ENCODE measurements around the gene NFIB.

The NFIB gene

GRCh38 chr9:14313951-14314423, at the start of gene NFIB:
TSS of gene NFIB (minus strand) at chr9:14314141. CDS start at chr9:14313511, 630 bp downstream.
- in situ Hi-C loops (cut with MboI; ENCODE audit: low sequenced_read_pairs, unreplicated experiment) = no loop called here
- TF ChIP-seq CTCF (IDR thresholded peaks at IDR 0.05; ENCODE audit: borderline replicate concordance, control extremely low read depth, extremely low read depth, insufficient read depth, missing control alignments) = no peak

GRCh38 chr9:14362175-14362574, 48.2 kb upstream of the NFIB start:
- DNase-seq (ENCODE audit: low spot score) = no peak
- TF ChIP-seq CTCF (IDR thresholded peaks at IDR 0.05; ENCODE audit: borderline replicate concordance, control extremely low read depth, extremely low read depth, insufficient read depth, missing control alignments) = no peak
- in situ Hi-C loops (cut with MboI; ENCODE audit: low sequenced_read_pairs, unreplicated experiment) = no loop called here

More at GRCh38 chr9:14313951-14314423, at the start of gene NFIB:
- peak; percentile 44 for DNase-seq (ENCODE audit: low spot score)

GRCh38 chr9:14361074-14361473, 47.1 kb upstream of the NFIB start:
- DNase-seq (ENCODE audit: low spot score) = no peak
- in situ Hi-C loops (cut with MboI; ENCODE audit: low sequenced_read_pairs, unreplicated experiment) = no loop called here
- no peak for TF ChIP-seq CTCF (IDR thresholded peaks at IDR 0.05; ENCODE audit: borderline replicate concordance, control extremely low read depth, extremely low read depth, insufficient read depth, missing control alignments)

- no peak for TF ChIP-seq CTCF (IDR thresholded peaks at IDR 0.05; ENCODE audit: borderline replicate concordance, control extremely low read depth, extremely low read depth, insufficient read depth, missing control alignments)
- in situ Hi-C loops (cut with MboI; ENCODE audit: low sequenced_read_pairs, unreplicated experiment) = loop anchor here (10.0 kb wide), 1 partner anchor 934 kb away; no protein-coding TSS in a partner anchor
- DNase-seq (ENCODE audit: low spot score) = no peak
Observed at GRCh38 chr9:14358523-14358922, 44.6 kb upstream of the NFIB start.

GRCh38 chr9:14356351-14357265, 42.7 kb upstream of the NFIB start:
- in situ Hi-C loops (cut with MboI; ENCODE audit: low sequenced_read_pairs, unreplicated experiment) = loop anchor here (10.0 kb wide), 1 partner anchor 932 kb away; no protein-coding TSS in a partner anchor

GRCh38 chr9:14354201-14354600, 40.3 kb upstream of the NFIB start:
- no peak for DNase-seq (ENCODE audit: low spot score)
- no peak for TF ChIP-seq CTCF (IDR thresholded peaks at IDR 0.05; ENCODE audit: borderline replicate concordance, control extremely low read depth, extremely low read depth, insufficient read depth, missing control alignments)
- in situ Hi-C loops (cut with MboI; ENCODE audit: low sequenced_read_pairs, unreplicated experiment) = loop anchor here (10.0 kb wide), 1 partner anchor 929 kb away; no protein-coding TSS in a partner anchor

More at GRCh38 chr9:14356351-14357265, 42.7 kb upstream of the NFIB start:
- no peak for TF ChIP-seq CTCF (IDR thresholded peaks at IDR 0.05; ENCODE audit: borderline replicate concordance, control extremely low read depth, extremely low read depth, insufficient read depth, missing control alignments)
- DNase-seq (ENCODE audit: low spot score) = no peak
